HG03045 (cell line): Measurements from ENCODE around the gene DDIT3.
"Not testable (repeated sequence)": the region's sequence is repeated elsewhere in the genome, so short reads cannot be mapped to it uniquely, and the experiment has no call there.

Source experiments
- ATAC-seq: cut with Tn5 transposase; IDR thresholded peaks from one replicate; pipeline ENCODE4 v1.9.1; 2021; ENCODE audit warnings: mild to moderate bottlenecking, moderate library complexity; ENCODE audit not compliant: unreplicated experiment

The DDIT3 gene

DNA sequence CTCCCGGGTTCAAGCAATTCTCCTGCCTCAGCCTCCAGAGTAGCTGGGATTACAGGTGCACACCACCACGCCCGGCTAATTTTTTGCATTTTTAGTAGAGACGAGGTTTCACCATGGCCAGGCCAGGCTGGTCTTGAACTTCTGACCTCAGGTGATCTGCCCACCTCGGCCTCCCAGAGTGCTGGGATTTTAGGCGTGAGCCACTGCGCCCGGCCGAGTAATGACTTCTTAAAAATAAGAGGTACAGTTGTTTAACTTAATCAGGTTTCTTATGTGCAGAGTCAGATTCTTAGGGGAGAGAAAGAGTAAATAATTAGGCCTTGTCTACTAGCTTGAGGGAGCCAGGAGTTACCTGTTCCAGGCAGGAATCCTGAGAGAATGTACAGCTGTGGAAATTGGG is 6.1 kb downstream of the DDIT3 start:
- not testable (repeated sequence) for ATAC-seq

- ATAC-seq: not testable (repeated sequence)
These were observed 6.6 kb downstream of the DDIT3 start for GRCh38 chr12:57513677-57514076.

GRCh38 chr12:57513266-57513665 is 7.0 kb downstream of the DDIT3 start:
- ATAC-seq: no peak

- no peak for ATAC-seq
These were observed 7.6 kb downstream of the DDIT3 start for GRCh38 chr12:57512665-57513064.

DNA sequence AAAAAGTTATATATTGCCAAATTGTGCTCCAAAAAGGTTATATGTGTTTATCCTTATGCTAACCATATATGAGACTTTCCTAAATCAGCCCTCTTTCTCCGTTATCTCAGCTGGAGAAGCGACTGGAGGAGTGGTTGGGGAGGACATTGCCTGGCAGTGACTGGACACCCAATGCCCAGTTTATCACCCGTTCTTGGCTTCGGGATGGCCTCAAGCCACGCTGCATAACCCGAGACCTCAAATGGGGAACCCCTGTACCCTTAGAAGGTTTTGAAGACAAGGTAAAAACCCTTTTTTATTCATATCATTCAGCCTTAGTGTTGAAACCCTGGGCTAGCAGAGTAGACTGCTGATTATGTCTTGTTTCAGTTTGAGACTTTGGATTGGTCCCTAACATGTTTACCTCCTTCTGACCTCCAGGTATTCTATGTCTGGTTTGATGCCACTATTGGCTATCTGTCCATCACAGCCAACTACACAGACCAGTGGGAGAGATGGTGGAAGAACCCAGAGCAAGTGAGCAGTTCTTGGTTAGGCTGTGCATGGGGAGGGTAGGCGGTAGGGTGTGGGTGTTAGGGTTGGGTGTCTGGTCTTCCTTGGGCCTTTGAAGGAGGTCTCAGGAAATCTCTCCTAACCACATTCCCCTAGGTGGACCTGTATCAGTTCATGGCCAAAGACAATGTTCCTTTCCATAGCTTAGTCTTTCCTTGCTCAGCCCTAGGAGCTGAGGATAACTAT is 8.6 kb downstream of the DDIT3 start:
- no peak for ATAC-seq

GRCh38 chr12:57511161-57511560 is 9.2 kb downstream of the DDIT3 start:
- no peak for ATAC-seq

DNA sequence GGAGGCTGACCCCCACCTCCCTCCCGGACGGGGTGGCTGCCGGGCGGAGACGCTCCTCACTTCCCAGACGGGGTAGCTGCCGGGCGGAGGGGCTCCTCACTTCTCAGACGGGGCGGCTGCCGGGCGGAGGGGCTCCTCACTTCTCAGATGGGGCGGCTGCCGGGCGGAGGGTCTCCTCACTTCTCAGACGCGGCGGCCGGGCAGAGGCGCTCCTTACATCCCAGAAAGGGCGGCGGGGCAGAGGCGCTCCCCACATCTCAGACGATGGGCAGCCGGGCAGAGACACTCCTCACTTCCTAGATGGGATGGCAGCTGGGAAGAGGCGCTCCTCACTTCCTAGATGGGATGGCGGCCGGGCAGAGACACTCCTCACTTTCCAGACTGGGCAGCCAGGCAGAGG is 12.5 kb downstream of the DDIT3 start:
- ATAC-seq: not testable (repeated sequence)

DNA sequence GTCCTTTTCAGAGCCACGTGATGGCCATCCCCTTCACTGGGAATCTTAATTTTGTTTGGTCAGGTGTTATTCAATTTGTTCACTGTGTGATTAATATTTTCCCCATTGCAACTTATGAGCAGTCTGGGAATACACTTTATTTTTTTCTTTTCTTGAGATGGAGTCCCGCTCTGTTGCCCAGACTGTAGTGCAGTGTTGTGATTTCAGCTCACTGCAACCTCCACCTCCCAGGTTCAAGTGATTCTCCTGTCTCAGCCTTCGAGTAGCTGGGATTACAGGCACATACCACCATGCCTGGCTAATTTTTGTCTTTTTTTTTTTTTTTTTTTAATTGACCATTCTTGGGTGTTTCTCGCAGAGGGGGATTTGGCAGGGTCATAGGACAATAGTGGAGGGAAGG is 13.8 kb downstream of the DDIT3 start:
- not testable (repeated sequence) for ATAC-seq

DNA sequence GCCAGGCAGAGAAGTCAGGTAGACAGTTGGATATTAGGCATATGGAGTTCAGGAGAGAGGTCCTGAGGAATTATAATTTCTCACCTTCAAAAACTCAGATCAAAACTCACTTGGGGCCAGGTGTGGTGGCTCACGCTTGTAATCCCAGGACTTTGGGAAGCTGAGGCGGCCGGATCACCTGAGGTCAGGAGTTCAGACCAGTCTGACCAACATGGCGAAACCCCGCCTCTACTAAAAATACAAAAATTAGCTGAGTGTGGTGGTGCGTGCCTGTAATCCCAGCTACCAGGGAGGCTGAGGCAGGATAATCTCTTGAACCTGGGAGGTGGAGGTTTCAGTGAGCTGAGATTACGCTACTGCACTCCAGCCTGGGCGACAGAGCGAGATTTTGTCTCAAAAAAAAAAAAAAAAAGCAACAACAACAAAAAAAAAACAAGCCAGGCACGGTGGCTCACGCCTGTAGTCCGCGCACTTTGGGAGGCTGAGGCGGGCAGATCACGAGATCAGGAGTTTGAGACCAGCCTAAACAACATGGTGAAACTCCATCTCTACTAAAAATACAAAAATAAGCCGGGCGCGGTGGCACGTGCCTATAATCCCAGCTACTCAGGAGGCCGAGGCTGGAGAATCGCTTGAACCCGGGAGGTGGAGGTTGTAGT is 17.9 kb downstream of the DDIT3 start:
- ATAC-seq: not testable (repeated sequence)

DNA sequence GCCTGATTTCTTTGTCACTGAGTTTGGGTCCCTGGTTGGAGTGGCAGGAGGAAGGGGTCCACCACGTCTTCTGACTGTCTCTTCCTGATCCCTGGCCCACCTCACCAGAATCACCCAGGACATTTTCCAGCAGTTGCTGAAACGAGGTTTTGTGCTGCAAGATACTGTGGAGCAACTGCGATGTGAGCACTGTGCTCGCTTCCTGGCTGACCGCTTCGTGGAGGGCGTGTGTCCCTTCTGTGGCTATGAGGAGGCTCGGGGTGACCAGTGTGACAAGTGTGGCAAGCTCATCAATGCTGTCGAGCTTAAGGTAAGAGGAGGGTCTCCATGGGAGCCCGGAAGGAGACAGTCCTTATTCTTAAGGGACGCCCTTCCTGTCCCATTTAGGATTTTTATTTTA is 20.1 kb downstream of the DDIT3 start:
- ATAC-seq: no peak

DNA sequence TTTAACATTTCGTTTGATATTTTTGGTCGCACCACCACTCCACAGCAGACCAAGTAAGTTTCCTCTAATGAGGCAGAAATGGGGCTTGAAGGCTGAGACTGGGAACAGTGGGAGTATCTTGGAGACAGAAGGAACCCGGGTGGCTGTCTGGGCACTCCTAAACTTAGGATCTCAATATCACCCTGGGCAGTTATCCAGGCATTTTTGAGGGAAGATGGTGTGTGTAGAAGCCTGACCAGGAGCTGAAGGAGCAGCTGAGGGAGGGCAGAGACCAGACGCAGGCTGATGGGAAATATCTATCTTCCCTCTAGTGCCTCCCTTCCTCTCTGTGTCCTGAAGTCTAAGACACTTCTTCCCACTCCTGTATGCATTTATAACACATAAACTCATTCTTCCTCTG is 21.7 kb downstream of the DDIT3 start:
- ATAC-seq: no peak

- ATAC-seq: no peak
These were observed 22.2 kb downstream of the DDIT3 start for GRCh38 chr12:57498132-57498502.

DNA sequence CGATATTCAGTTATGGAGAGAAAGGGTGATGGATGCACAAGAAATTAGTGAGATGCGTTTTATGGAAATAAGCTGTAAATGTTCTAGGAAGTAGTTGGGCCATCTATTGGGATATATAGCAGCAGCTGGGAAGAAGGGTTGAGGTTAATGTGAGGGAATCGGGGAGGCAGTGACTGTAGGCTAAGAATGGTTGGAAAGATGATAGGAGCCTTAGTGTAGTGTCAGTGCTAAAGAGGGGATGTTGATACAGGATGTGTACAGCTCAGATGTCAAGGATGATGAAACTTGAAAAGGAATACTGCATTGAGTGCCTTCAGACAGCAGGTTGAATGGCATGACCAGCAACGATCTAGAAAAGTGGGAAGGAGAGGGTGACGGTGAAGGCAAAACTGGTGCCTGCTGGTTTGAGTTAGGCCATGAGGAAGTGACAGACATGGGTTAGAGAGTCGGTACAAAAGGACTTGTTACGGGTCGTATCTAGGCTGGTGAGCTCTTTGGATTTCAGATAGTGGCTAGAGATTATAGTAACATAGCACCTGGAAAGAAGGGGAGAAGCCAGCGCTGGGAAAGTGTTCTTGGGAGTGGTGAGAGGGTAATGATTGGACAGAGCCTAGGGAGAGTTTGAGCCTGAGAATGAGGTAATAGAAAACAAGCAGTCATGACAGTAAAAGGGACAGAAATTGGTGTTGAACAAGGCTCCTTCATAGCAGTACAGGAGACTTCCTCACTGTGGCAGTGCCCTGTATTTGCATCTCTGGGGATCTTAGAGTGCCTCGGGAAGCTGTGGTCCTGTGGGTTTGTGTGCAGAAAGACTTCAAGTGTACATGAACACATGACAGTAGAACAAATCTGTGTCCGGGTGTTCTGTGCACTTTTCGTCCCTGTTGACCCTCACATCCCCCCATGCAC is 22.8 kb downstream of the DDIT3 start:
- ATAC-seq: no peak

- no peak for ATAC-seq
These were observed 23.5 kb downstream of the DDIT3 start for GRCh38 chr12:57496822-57497221.

DNA sequence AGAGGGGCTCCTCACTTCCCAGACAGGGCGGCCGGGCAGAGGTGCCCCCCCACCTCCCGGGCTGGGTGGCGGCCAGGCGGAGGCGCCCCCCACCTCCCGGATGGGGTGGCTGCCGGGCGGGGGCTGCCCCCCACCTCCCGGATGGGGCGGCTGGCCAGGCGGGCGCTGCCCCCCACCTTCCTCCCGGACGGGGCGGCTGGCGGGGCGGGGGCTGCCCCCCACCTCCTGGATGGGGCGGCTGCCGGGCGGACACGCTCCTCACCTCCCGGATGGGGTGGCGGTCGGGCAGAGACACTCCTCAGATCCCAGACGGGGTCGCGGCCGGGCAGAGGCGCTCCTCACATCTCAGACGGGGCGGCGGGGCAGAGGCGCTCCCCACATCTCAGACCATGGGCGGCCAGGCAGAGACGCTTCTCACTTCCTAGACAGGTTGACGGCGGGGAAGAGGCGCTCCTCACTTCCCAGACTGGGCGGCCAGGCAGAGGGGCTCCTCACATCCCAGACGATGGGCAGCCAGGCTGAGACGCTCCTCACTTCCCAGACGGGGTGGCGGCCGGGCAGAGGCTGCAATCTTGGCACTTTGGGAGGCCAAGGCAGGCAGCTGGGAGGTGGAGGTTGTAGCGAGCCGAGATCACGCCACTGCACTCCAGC is 25.1 kb downstream of the DDIT3 start:
- ATAC-seq: not testable (repeated sequence)

- no peak for ATAC-seq
These were observed 28.7 kb downstream of the DDIT3 start for GRCh38 chr12:57491393-57492280.

GRCh38 chr12:57490126-57490525 is 30.2 kb downstream of the DDIT3 start:
- ATAC-seq: no peak

DNA sequence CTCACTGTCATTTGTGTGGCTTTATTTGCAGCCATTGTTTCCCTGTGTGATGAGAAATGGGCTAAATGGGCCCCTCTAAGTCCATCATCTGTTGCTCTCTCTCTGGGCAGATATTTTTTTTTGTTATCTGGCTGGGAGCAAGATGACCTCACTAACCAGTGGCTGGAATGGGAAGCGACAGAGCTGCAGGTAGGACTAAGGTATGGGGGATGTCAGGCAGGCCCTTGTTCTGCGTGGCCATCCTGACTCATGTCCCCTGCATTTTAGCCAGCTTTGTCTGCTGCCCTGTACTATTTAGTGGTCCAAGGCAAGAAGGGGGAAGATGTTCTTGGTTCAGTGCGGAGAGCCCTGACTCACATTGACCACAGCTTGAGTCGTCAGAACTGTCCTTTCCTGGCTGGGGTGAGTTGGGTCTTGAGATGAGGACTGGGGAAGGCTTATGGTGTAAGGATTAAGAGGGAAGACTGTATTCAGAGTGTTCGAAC is 31.1 kb downstream of the DDIT3 start:
- no peak for ATAC-seq

GRCh38 chr12:57488402-57489156 is 31.7 kb downstream of the DDIT3 start:
- peak; percentile 17 for ATAC-seq
